PC-9 (cell line): ENCODE data around the gene MAGI1. TPM values are rescaled to one million over a fixed set of nuclear protein-coding genes. Genes with fewer than 3 reads are reported as not detected.
A peak's percentile ranks its signal among the peaks of the same experiment; 100 is the strongest.

Experiments used
- BruUV-seq: library from RNA; stranded (reverse); fragments of 400-500 nt; replicated peaks from 2 replicates; lab custom pipeline; 2021; lab: Mats Ljungman, UMichigan
- CTCF ChIA-PET: fragments of 300-600 bp; sonication (Branson Sonifier 250); formaldehyde crosslinking; loops from one replicate; lab custom pipeline; 2022; ENCODE audit warnings: antibody characterized with exemption; lab: Charles Lee
- POLR2A ChIA-PET: fragments of 300-600 bp; sonication (Branson Sonifier 250); formaldehyde crosslinking; loops from one replicate; lab custom pipeline; 2022; ENCODE audit warnings: antibody characterized with exemption; ENCODE audit not compliant: unreplicated experiment; lab: Charles Lee
- DNase-seq, 2 experiments: peaks; one replicate each; pipeline versions ENCODE4 v3.0.0 to v3.0.0-alpha.2; 2015 to 2022; ENCODE audit warnings: mixed read lengths in 1 of 2
- H2AFZ ChIP-seq: fragments of 200-600 bp; sonication (generic); 2 replicates; pipeline ENCODE4 v1.8.1; 2017; ENCODE audit warnings: antibody characterized with exemption
- H3F3A ChIP-seq: fragments of 200-600 bp; sonication (generic); 2 replicates; pipeline ENCODE4 v1.8.1; 2017; ENCODE audit warnings: antibody characterized with exemption, mild to moderate bottlenecking, low read depth; ENCODE audit not compliant: insufficient read depth
- H3K27ac ChIP-seq: fragments of 200-600 bp; sonication (generic); 2 replicates; pipeline ENCODE4 v1.6.1; 2016; ENCODE audit warnings: mixed run types
- H3K27me3 ChIP-seq: fragments of 200-600 bp; sonication (generic); 2 replicates; pipeline ENCODE4 v1.6.1; 2016; ENCODE audit warnings: low read depth, mixed run types; ENCODE audit not compliant: insufficient read depth
- H3K36me3 ChIP-seq: fragments of 200-600 bp; sonication (generic); 2 replicates; pipeline ENCODE4 v1.6.1; 2016; ENCODE audit warnings: low read depth, mixed run types
- H3K4me1 ChIP-seq: fragments of 200-600 bp; sonication (generic); replicated peaks from 2 replicates; pipeline ENCODE4 v1.6.1; 2016; ENCODE audit warnings: mixed run types; ENCODE audit not compliant: insufficient read depth
- H3K4me2 ChIP-seq: fragments of 200-600 bp; sonication (generic); 2 replicates; pipeline ENCODE4 v1.6.1; 2017; ENCODE audit warnings: mixed run types
- H3K4me3 ChIP-seq: fragments of 200-600 bp; sonication (generic); 2 replicates; pipeline ENCODE4 v1.6.1; 2016; ENCODE audit warnings: mixed run types
- H3K79me2 ChIP-seq: fragments of 200-600 bp; sonication (generic); 2 replicates; pipeline ENCODE4 v1.6.1; 2017; ENCODE audit warnings: low read depth, mixed run types
- H3K9me2 ChIP-seq: fragments of 200-600 bp; sonication (generic); 2 replicates; pipeline ENCODE4 v1.8.1; 2017; ENCODE audit warnings: mild to moderate bottlenecking; ENCODE audit not compliant: insufficient read depth
- H3K9me3 ChIP-seq: fragments of 200-600 bp; sonication (generic); 2 replicates; pipeline ENCODE4 v1.8.1; 2016; ENCODE audit warnings: low read depth; ENCODE audit not compliant: insufficient read depth
- H4K20me1 ChIP-seq: fragments of 200-600 bp; sonication (generic); 2 replicates; pipeline ENCODE4 v1.8.1; 2017; ENCODE audit not compliant: insufficient read depth
- EZH2 ChIP-seq: fragments of 200-600 bp; sonication (generic); IDR thresholded peaks from 2 replicates; pipeline ENCODE4 v1.8.0; 2017; ENCODE audit warnings: antibody characterized with exemption, low read depth
- intact Hi-C: fragments of 100-400 bp; cut with micrococcal nuclease; formaldehyde crosslinking; loops from one replicate; pipeline ENCODE4 v1.10.0; 2022; ENCODE audit not compliant: unreplicated experiment
- total RNA-seq: library from RNA; stranded (reverse); gene quantifications from 2 replicates; pipeline ENCODE4 v1.2.3, GENCODE V29; 2021
- TF ChIP-seq, protein P1 (sequence below): fragments of 200-600 bp; sonication (generic); conservative IDR thresholded peaks from 2 replicates; pipeline ENCODE4 v1.6.1; 2017; ENCODE audit warnings: mixed run types, antibody characterized with exemption, mild to moderate bottlenecking, moderate library complexity

Gene MAGI1
- total RNA-seq, 1 experiment from 2014 or later: 23.3 TPM

DNA sequence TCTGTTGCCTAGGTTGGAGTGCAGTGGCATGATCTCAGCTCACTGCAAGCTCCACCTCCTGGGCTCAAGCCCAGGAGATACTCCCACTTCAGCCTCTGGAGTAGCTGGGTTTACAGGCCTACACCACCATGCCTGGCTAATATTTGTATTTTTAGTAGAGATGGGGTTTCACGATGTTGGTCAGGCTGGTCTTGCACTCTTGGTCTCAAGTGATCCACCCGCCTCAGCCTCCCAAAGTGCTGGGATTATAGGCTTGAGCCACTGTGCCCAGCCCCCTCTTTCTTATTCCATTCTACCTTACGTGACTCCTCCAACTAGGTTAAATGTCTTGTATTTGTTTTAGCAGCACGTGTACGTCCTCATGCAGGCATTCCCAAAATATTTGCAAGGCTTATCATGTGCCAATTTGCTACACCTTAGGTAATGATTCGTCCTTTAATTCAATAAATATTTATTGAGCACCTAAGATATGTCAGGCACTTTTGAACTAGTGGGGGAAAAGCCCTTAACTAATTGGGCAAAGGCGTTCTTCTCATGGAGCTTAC, 14.9 kb upstream of the MAGI1 start:
- Histone ChIP-seq H3K4me1 (peaks cover 22% of the 10 kb centered on the region), H4K20me1 (no peaks in the 10 kb centered on the region), H3K4me3 (no peak overlapping the region), H3K27ac (peak overlapping the region; percentile 59), H2AFZ (no peak overlapping the region), H3K79me2 (no peaks in the 10 kb centered on the region), H3K36me3 (no peaks in the 10 kb centered on the region), H3K27me3 (no peaks in the 10 kb centered on the region), H3K9me3 (no peaks in the 10 kb centered on the region), H3K4me2 (peak overlapping the region; percentile 56), H3F3A (no peaks in the 10 kb centered on the region), H3K9me2 (no peaks in the 10 kb centered on the region)
- POLR2A ChIA-PET: interaction anchor here (0.7 kb wide), 1 partner anchor 445 kb away, joined by 4 read pairs; no protein-coding TSS in a partner anchor
- peak; percentile 6 to 82 for DNase-seq
- no TSS peak for BruUV-seq
- TF ChIP-seq EZH2: no peak
- TF ChIP-seq, protein P1, sequence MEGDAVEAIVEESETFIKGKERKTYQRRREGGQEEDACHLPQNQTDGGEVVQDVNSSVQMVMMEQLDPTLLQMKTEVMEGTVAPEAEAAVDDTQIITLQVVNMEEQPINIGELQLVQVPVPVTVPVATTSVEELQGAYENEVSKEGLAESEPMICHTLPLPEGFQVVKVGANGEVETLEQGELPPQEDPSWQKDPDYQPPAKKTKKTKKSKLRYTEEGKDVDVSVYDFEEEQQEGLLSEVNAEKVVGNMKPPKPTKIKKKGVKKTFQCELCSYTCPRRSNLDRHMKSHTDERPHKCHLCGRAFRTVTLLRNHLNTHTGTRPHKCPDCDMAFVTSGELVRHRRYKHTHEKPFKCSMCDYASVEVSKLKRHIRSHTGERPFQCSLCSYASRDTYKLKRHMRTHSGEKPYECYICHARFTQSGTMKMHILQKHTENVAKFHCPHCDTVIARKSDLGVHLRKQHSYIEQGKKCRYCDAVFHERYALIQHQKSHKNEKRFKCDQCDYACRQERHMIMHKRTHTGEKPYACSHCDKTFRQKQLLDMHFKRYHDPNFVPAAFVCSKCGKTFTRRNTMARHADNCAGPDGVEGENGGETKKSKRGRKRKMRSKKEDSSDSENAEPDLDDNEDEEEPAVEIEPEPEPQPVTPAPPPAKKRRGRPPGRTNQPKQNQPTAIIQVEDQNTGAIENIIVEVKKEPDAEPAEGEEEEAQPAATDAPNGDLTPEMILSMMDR: no peak
- intact Hi-C loops: no loop called here
- CTCF ChIA-PET: no interaction called here

DNA sequence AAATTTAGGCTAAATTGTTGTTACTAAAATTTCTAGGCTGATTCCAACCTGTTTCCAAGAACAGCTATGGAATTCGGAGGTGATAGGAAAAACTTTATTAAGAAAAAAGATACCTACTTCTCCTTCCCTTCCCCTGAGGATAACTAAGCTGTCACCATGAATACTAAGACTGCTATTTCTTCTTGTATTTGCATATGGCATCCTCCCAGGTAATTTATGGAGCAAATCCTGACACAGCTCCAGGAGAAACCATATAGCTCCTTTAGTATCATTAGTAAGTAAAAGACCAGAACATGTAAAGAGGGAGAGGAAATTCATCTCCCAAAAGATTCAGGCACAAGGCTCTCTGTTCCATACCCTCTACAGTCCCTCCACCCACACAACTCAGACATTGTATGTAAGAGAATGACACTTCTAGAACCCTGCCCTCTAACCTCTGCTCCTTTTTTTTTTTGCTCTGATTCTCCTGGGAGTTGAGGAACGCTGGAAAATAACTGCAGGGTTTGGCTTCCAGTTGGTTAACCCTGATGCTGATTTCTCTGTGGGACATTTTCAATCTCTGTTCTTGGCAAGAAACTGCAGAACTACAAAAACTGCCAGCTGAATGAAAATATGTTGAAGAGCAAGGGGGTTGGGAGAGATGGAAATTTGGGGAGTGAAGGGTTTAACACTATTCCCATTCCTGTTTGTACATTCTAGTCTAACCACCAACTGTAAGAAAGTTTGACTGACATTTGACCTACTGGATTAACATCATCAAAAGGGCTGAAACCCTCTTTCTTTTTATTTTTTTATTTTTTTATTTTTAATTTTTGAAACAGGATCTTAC, 14.2 kb upstream of the MAGI1 start:
- no peak overlapping the region for H2AFZ ChIP-seq
- H3K9me2 ChIP-seq: no peaks in the 10 kb centered on the region
- intact Hi-C loops: no loop called here
- peak overlapping the region; percentile 56 for H3K4me2 ChIP-seq
- no peaks in the 10 kb centered on the region for H3K27me3 ChIP-seq
- POLR2A ChIA-PET: interaction anchor here (0.6 to 0.7 kb wide), 2 partner anchors 13 to 444 kb away, joined by 4 to 8 read pairs; no protein-coding TSS in a partner anchor
- DNase-seq: no peak
- H3K4me3 ChIP-seq: no peak overlapping the region
- no TSS peak for BruUV-seq
- peak overlapping the region; percentile 59 for H3K27ac ChIP-seq
- no peaks in the 10 kb centered on the region for H4K20me1 ChIP-seq
- peaks cover 22% of the 10 kb centered on the region for H3K4me1 ChIP-seq
- H3F3A ChIP-seq: no peaks in the 10 kb centered on the region
- no peaks in the 10 kb centered on the region for H3K79me2 ChIP-seq
- CTCF ChIA-PET: no interaction called here
- TF ChIP-seq, protein P1: no peak
- no peaks in the 10 kb centered on the region for H3K36me3 ChIP-seq
- H3K9me3 ChIP-seq: no peaks in the 10 kb centered on the region

DNA sequence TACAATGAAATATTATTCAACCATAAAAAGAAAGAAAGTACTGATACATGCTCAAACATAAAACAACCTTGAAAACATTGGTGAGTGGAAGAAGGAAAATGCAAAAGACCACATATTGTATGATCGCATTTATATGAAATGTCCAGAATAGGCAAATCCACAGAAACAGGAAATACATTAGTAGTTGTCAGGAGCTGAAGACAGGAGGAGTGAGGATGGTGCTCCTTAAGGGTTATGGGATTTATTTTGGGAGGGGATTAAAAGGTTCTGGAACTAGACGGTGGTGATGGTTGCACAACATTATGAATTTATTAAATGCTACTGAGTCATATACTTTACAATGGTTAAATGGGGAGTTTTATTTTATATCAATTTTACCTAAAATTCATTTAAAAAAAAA, 12.1 kb upstream of the MAGI1 start:
- no peaks in the 10 kb centered on the region for H4K20me1 ChIP-seq
- no peaks in the 10 kb centered on the region for H3F3A ChIP-seq
- no peak overlapping the region for H3K4me2 ChIP-seq
- no peaks in the 10 kb centered on the region for H3K36me3 ChIP-seq
- peaks cover 22% of the 10 kb centered on the region for H3K4me1 ChIP-seq
- ChIA-PET POLR2A (interaction anchor here (0.7 kb wide), 1 partner anchor 95 kb away, joined by 9 read pairs; no protein-coding TSS in a partner anchor), CTCF (no interaction called here)
- no peak overlapping the region for H3K27ac ChIP-seq
- H2AFZ ChIP-seq: no peak overlapping the region
- intact Hi-C loops: no loop called here
- no peaks in the 10 kb centered on the region for H3K9me2 ChIP-seq
- H3K79me2 ChIP-seq: no peaks in the 10 kb centered on the region
- H3K27me3 ChIP-seq: no peaks in the 10 kb centered on the region
- no TSS peak for BruUV-seq
- H3K4me3 ChIP-seq: no peak overlapping the region
- no peaks in the 10 kb centered on the region for H3K9me3 ChIP-seq
- DNase-seq: no peak
- TF ChIP-seq, protein P1: no peak
- no peak for TF ChIP-seq EZH2
